ENCODE data around the gene VWA3A.

DNA sequence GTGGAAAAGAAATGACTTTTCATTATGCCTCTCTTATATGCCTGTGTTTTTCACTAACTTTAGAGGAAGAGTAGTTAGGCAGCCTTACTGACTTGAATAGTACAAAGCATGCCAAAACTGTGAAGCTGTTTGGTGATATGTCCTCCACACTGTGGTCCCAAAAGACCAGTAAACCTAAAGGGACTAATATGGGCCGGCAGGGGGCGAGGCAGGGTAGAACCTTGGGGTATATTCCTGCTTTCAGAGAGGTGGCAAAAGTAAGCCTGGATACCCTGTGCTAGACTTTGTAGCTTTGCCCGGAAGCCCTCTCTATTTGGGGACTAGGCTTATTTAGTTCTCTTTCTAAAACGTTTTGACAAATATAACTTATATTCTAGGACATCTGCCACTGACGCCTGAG, 36.5 kb upstream of the VWA3A start:
- no peak for TF ChIP-seq EP300 (IDR thresholded peaks at IDR 0.05)
- TF ChIP-seq, protein P1, sequence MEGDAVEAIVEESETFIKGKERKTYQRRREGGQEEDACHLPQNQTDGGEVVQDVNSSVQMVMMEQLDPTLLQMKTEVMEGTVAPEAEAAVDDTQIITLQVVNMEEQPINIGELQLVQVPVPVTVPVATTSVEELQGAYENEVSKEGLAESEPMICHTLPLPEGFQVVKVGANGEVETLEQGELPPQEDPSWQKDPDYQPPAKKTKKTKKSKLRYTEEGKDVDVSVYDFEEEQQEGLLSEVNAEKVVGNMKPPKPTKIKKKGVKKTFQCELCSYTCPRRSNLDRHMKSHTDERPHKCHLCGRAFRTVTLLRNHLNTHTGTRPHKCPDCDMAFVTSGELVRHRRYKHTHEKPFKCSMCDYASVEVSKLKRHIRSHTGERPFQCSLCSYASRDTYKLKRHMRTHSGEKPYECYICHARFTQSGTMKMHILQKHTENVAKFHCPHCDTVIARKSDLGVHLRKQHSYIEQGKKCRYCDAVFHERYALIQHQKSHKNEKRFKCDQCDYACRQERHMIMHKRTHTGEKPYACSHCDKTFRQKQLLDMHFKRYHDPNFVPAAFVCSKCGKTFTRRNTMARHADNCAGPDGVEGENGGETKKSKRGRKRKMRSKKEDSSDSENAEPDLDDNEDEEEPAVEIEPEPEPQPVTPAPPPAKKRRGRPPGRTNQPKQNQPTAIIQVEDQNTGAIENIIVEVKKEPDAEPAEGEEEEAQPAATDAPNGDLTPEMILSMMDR (IDR thresholded peaks at IDR 0.05), result no peak
- no peak for TF ChIP-seq POLR2A (IDR thresholded peaks at IDR 0.05)
